Measurements from ENCODE around the gene MPRIP.
"Not testable (repeated sequence)": the region's sequence is repeated elsewhere in the genome, so short reads cannot be mapped to it uniquely, and the experiment has no call there.

The MPRIP gene

GRCh38 chr17:17013828-17014747 lies 28.2 kb upstream of the MPRIP start:
- not testable (repeated sequence) for DNase-seq (ENCODE audit: low read depth)

- DNase-seq (ENCODE audit: low read depth) = not testable (repeated sequence)
Observed at GRCh38 chr17:17014748-17015124, 27.5 kb upstream of the MPRIP start.

GRCh38 chr17:17015230-17015629 lies 27.0 kb upstream of the MPRIP start:
- no peak for DNase-seq (ENCODE audit: low read depth)

GRCh38 chr17:17016199-17017197 lies 25.8 kb upstream of the MPRIP start:
- DNase-seq (ENCODE audit: low read depth) = not testable (repeated sequence)

- DNase-seq (ENCODE audit: low read depth) = no peak
Observed at GRCh38 chr17:17017343-17018014, 24.8 kb upstream of the MPRIP start.

- no peak for DNase-seq (ENCODE audit: low read depth)
Observed at GRCh38 chr17:17018021-17018441, 24.2 kb upstream of the MPRIP start.

- DNase-seq (ENCODE audit: low read depth) = no peak
Observed at GRCh38 chr17:17018612-17019429, 23.4 kb upstream of the MPRIP start.

- no peak for DNase-seq (ENCODE audit: low read depth)
Observed at GRCh38 chr17:17019430-17019762, 22.9 kb upstream of the MPRIP start.

- no peak for DNase-seq (ENCODE audit: low read depth)
Observed at GRCh38 chr17:17019891-17020456, 22.3 kb upstream of the MPRIP start.

- no peak for DNase-seq (ENCODE audit: low read depth)
Observed at GRCh38 chr17:17020821-17021193, 21.4 kb upstream of the MPRIP start.

GRCh38 chr17:17021194-17021863 lies 20.9 kb upstream of the MPRIP start:
- DNase-seq (ENCODE audit: low read depth) = no peak

GRCh38 chr17:17022011-17022410 lies 20.2 kb upstream of the MPRIP start:
- no peak for DNase-seq (ENCODE audit: low read depth)

- DNase-seq (ENCODE audit: low read depth) = no peak
Observed at GRCh38 chr17:17022456-17022855, 19.8 kb upstream of the MPRIP start.

GRCh38 chr17:17024778-17025300 lies 17.4 kb upstream of the MPRIP start:
- DNase-seq (ENCODE audit: low read depth) = no peak

- DNase-seq (ENCODE audit: low read depth) = no peak
Observed at GRCh38 chr17:17025621-17026020, 16.6 kb upstream of the MPRIP start.

- no peak for DNase-seq (ENCODE audit: low read depth)
Observed at GRCh38 chr17:17026163-17026562, 16.1 kb upstream of the MPRIP start.

- DNase-seq (ENCODE audit: low read depth) = no peak
Observed at GRCh38 chr17:17027442-17028058, 14.7 kb upstream of the MPRIP start.

- no peak for DNase-seq (ENCODE audit: low read depth)
Observed at GRCh38 chr17:17028059-17028877, 14.0 kb upstream of the MPRIP start.
